HEK293T (cell line): Measurements from ENCODE around the gene DKKL1.

Experiments
- ARNT ChIP-seq: fragments of 450-650 bp; IDR thresholded peaks from 2 replicates; pipeline ENCODE4 v1.6.1; 2017; ENCODE audit warnings: mild to moderate bottlenecking
- BHLHE40 ChIP-seq: fragments of 450-650 bp; IDR thresholded peaks from 2 replicates; pipeline ENCODE4 v1.6.1; 2016; ENCODE audit warnings: mild to moderate bottlenecking, moderate library complexity, borderline replicate concordance
- CTBP1 ChIP-seq: fragments of 450-650 bp; IDR thresholded peaks from 2 replicates; pipeline ENCODE4 v1.6.1; 2016; ENCODE audit warnings: borderline replicate concordance
- ELF4 ChIP-seq: fragments of 450-650 bp; IDR thresholded peaks from 2 replicates; pipeline ENCODE4 v1.6.1; 2017; ENCODE audit warnings: antibody characterized with exemption
- FOXA1 ChIP-seq: fragments of 450-650 bp; IDR thresholded peaks from 2 replicates; pipeline ENCODE4 v1.6.1; 2016; ENCODE audit warnings: mild to moderate bottlenecking
- FOXK2 ChIP-seq: fragments of 450-650 bp; IDR thresholded peaks from 2 replicates; pipeline ENCODE4 v1.6.1; 2016; ENCODE audit warnings: mild to moderate bottlenecking
- FOXM1 ChIP-seq: fragments of 450-650 bp; IDR thresholded peaks from 2 replicates; pipeline ENCODE4 v1.6.1; 2017; ENCODE audit warnings: mild to moderate bottlenecking, borderline replicate concordance
- HDGF ChIP-seq: fragments of 450-650 bp; IDR thresholded peaks from 2 replicates; pipeline ENCODE4 v1.6.1; 2017; ENCODE audit warnings: antibody characterized with exemption, borderline replicate concordance
- L3MBTL2 ChIP-seq: fragments of 450-650 bp; conservative IDR thresholded peaks from 2 replicates; pipeline ENCODE4 v1.6.1; 2016; ENCODE audit warnings: mild to moderate bottlenecking
- LEF1 ChIP-seq: fragments of 450-650 bp; IDR thresholded peaks from 2 replicates; pipeline ENCODE4 v1.6.1; 2017; ENCODE audit warnings: mild to moderate bottlenecking, borderline replicate concordance
- NFRKB ChIP-seq: fragments of 450-650 bp; IDR thresholded peaks from 2 replicates; pipeline ENCODE4 v1.6.1; 2016; ENCODE audit warnings: mild to moderate bottlenecking, moderate library complexity
- SP1 ChIP-seq: fragments of 450-650 bp; IDR thresholded peaks from 2 replicates; pipeline ENCODE4 v1.6.1; 2017
- SUZ12 ChIP-seq: fragments of 450-650 bp; IDR thresholded peaks from 2 replicates; pipeline ENCODE4 v1.6.1; 2016; ENCODE audit warnings: mild to moderate bottlenecking

- TF ChIP-seq SUZ12: no peak
- TF ChIP-seq ELF4: no peak
- TF ChIP-seq LEF1: no peak
- no peak for TF ChIP-seq FOXM1
- no peak for TF ChIP-seq HDGF
- TF ChIP-seq CTBP1: no peak
- no peak for TF ChIP-seq SP1
- no peak for TF ChIP-seq ARNT
- TF ChIP-seq NFRKB: no peak
- no peak for TF ChIP-seq FOXK2
- TF ChIP-seq BHLHE40: no peak
- no peak for TF ChIP-seq FOXA1
- no peak for TF ChIP-seq L3MBTL2
Observed at GRCh38 chr19:49398931-49399330, 35.3 kb downstream of the DKKL1 start.
